AG04450 (cell line): Measurements from ENCODE around the gene SCNN1A. TPM values are rescaled to one million over a fixed set of nuclear protein-coding genes. Genes with fewer than 3 reads are reported as not detected.

Experiments used
- CTCF ChIA-PET: fragments of 300-600, 350-600 bp; formaldehyde crosslinking; extraction: SDS; loops from one replicate; lab custom pipeline; 2022; ENCODE audit warnings: antibody characterized with exemption, inconsistent platforms; lab: Charles Lee
- POLR2A ChIA-PET: fragments of 350-600 bp; formaldehyde crosslinking; extraction: SDS; loops from one replicate; lab custom pipeline; 2021; ENCODE audit warnings: antibody characterized with exemption, inconsistent platforms; lab: Yijun Ruan, JAX
- DNase-seq: peaks from one replicate; pipeline ENCODE4 v3.0.0-alpha.2; 2011; ENCODE audit warnings: low read depth, low spot score
- H3K27ac ChIP-seq: one replicate; pipeline ENCODE4 v1.5.1; 2012; ENCODE audit warnings: low read depth, low read length, control low read depth
- H3K27me3 ChIP-seq: one replicate; pipeline ENCODE4 v1.6.0; 2012; ENCODE audit warnings: low read length; ENCODE audit not compliant: control insufficient read depth, insufficient read depth
- H3K4me3 ChIP-seq: 2 replicates; pipeline ENCODE4 v1.5.1; 2011; ENCODE audit warnings: mild to moderate bottlenecking, low read depth, low read length, control low read depth
- H3K9me3 ChIP-seq: 2 replicates; pipeline ENCODE4 v1.5.1; 2012; ENCODE audit warnings: low read length; ENCODE audit not compliant: control insufficient read depth, insufficient read depth
- CTCF ChIP-seq: IDR thresholded peaks from 2 replicates; pipeline ENCODE4 v1.5.1; 2011; ENCODE audit warnings: low read depth, low read length, control low read depth, inconsistent platforms
- polyA plus RNA-seq: library from polyadenylated mRNA; depleted of rRNA; stranded (reverse); fragments of >200 nt; gene quantifications from 2 replicates; pipeline ENCODE4 v1.2.3, GENCODE V29; 2011

SCNN1A gene
- polyA plus RNA-seq, 1 experiment: 0.26 TPM

- H3K4me3 ChIP-seq: 0 out of 2 replicates have a peak overlapping the region, but pooled peaks have one; percentile 4
- no peaks in the 10 kb centered on the region; the same call in 1 of the 2 replicates for H3K9me3 ChIP-seq
- peak overlapping the region; percentile 100 for H3K27ac ChIP-seq
- no peak for TF ChIP-seq CTCF
- H3K27me3 ChIP-seq: no peaks in the 10 kb centered on the region
- ChIA-PET CTCF (interaction anchor here (0.6 to 1.3 kb wide), 4 partner anchors 10 to 90 kb away, joined by 3 to 7 read pairs (median 6); no protein-coding TSS in a partner anchor), POLR2A (interaction anchor here (1.4 to 5.4 kb wide), 2 partner anchors 47 to 50 kb away, joined by 6 to 50 read pairs; partner anchors contain the start of gene LTBR)
- DNase-seq: peak; percentile 49
Observed at GRCh38 chr12:6333566-6333965, 41.8 kb downstream of the SCNN1A start.

- ChIA-PET CTCF (interaction anchor here (0.5 to 2.3 kb wide), 3 partner anchors 10 to 225 kb away, joined by 4 to 14 read pairs (median 6); no protein-coding TSS in a partner anchor), POLR2A (interaction anchor here (1.0 to 5.4 kb wide), 6 partner anchors 9 to 201 kb away, joined by 3 to 50 read pairs (median 6); partner anchors contain the start of genes GAPDH, LTBR and TNFRSF1A)
- no peaks in the 10 kb centered on the region for H3K27me3 ChIP-seq
- TF ChIP-seq CTCF: no peak
- no peak overlapping the region for H3K4me3 ChIP-seq
- no peak for DNase-seq
- no peaks in the 10 kb centered on the region; the same call in 1 of the 2 replicates for H3K9me3 ChIP-seq
- peak overlapping the region; percentile 100 for H3K27ac ChIP-seq
Observed at GRCh38 chr12:6333029-6333428, 42.3 kb downstream of the SCNN1A start.

- CTCF ChIA-PET: interaction anchor here (0.5 to 2.3 kb wide), 3 partner anchors 9 to 225 kb away, joined by 4 to 14 read pairs (median 6); no protein-coding TSS in a partner anchor
- no peak for DNase-seq
- Histone ChIP-seq H3K4me3 (no peak overlapping the region), H3K27ac (peak overlapping the region; percentile 100), H3K27me3 (no peaks in the 10 kb centered on the region), H3K9me3 (no peaks in the 10 kb centered on the region; the same call in 1 of the 2 replicates)
- TF ChIP-seq CTCF: no peak
- POLR2A ChIA-PET: interaction anchor here (1.0 to 5.4 kb wide), 6 partner anchors 10 to 202 kb away, joined by 3 to 50 read pairs (median 6); partner anchors contain the start of genes GAPDH, LTBR and TNFRSF1A
Observed at GRCh38 chr12:6332459-6332858, 42.9 kb downstream of the SCNN1A start.

GRCh38 chr12:6330999-6331714, 44.2 kb downstream of the SCNN1A start:
- H3K9me3 ChIP-seq: no peaks in the 10 kb centered on the region; the same call in 1 of the 2 replicates
- H3K27ac ChIP-seq: no peak overlapping the region
- H3K27me3 ChIP-seq: no peaks in the 10 kb centered on the region
- ChIA-PET CTCF (interaction anchor here (0.7 to 2.3 kb wide), 2 partner anchors 8 to 207 kb away, joined by 5 to 14 read pairs; no protein-coding TSS in a partner anchor), POLR2A (interaction anchor here (1.0 kb wide), 1 partner anchor 8 kb away, joined by 3 read pairs; no protein-coding TSS in a partner anchor)
- H3K4me3 ChIP-seq: no peak overlapping the region
- no peak for DNase-seq
- TF ChIP-seq CTCF: no peak

GRCh38 chr12:6330192-6330591, 45.2 kb downstream of the SCNN1A start:
- no peak overlapping the region for H3K4me3 ChIP-seq
- no peaks in the 10 kb centered on the region; the same call in 1 of the 2 replicates for H3K9me3 ChIP-seq
- no peak for DNase-seq
- POLR2A ChIA-PET: no interaction called here
- H3K27ac ChIP-seq: no peak overlapping the region
- CTCF ChIA-PET: no interaction called here
- H3K27me3 ChIP-seq: no peaks in the 10 kb centered on the region
- no peak for TF ChIP-seq CTCF
